Tongue (tissue), 2 donors: Measurements from ENCODE around the gene GRIN1. TPM values are rescaled to one million over a fixed set of nuclear protein-coding genes. Genes with fewer than 3 reads are reported as not detected.

Experiments
- DNase-seq: peaks from one replicate; pipeline ENCODE4 v3.0.0-alpha.2; 2015
- total RNA-seq: library from RNA; depleted of rRNA; stranded (reverse); fragments of >200 nt; gene quantifications from one replicate; pipeline ENCODE4 v1.2.3, GENCODE V29; 2014

Gene GRIN1
- total RNA-seq, 1 donor from 2014 or later = 1.1 TPM

DNA sequence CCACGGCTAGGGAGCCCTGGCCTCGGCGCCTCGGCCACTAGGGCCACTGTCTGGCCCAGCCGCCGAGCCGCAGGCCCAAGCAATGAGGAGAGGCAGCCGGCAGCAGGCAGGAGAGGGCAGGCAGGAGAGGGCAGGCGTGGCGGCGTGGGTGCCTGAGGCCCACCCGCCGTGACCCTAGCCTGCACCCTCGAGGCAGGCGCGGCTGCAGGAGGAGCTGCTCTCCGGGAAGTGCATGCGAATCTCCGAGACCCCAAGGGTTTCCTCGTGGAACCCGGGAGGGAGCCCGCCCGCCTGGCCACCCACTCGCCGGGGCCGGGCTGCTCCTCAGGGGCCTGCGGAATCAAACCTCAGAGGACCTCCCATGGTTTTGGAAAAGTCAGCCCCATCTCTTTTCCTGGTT lies 9.3 kb downstream of the GRIN1 start:
- DNase-seq = no peak

DNA sequence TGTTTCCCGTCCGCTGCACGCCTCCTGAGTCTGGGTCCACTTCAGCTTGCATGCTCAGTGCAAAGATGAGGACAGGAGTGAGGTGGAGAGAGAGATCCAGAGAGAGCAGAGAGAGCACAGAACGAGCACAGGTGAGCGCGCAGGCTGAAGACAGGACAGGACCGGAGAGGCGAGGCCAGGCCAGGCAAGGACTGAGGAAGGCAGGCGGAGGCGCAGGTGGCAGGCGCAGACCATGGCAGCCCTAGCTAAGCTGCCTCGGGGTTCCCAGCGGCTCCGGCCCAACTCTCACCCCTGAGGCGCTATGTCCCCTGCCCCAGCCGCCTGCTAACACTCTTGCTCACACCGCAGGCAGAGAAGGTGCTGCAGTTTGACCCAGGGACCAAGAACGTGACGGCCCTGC lies 9.7 kb downstream of the GRIN1 start:
- DNase-seq = no peak

DNA sequence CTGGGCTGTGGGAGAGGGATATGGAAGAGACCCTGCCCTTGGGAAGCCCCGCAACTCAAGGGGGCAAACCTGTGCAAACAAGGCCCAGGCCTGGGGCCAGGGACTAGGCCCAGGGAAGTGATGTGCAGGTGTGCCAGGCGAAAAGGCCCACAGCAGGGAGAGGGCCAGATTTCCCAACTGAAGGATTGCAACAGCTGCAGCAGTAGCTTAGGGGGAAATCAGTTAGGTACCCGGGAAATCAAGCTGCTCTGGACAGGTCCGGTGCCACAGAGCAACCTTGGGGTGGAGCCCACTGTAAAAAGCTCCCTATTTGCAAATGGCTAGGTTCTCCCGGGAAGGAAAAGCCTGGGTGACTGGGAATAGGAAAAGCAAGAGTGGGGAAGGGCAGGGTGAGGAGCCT lies 10.4 kb downstream of the GRIN1 start:
- no peak for DNase-seq

DNA sequence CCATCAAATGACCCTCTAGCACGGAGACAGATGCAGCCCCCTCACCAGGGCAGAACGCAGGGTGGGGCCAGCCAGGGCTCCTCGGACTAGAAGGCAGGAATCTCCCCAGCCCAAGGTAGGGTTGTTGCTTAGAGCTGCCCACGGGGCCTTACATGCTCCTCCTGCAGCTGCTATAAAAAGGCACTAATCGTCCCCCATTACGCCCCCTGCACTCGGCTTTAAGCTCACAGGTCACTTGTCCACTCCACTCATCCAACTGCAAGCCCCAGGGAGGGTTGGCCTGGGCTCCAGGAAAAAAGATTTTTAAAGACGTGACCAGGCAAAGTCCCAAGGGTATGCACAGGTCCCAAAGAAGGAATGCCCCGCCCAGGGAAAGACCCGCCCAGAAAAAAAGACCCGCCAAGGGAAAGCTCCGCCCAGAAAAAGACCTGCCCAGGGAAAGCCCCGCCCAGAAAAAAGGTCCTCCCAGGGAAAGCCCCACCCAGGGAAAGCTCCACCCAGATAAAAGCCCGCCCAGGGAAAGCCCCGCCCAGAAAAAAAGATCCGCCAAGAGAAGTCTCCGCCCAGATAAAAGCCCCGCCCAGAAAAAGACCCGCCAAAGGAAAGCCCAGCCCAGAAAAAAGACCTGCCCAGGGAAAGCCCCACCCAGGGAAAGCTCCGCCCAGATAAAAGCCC lies 11.1 kb downstream of the GRIN1 start:
- DNase-seq = no peak

DNA sequence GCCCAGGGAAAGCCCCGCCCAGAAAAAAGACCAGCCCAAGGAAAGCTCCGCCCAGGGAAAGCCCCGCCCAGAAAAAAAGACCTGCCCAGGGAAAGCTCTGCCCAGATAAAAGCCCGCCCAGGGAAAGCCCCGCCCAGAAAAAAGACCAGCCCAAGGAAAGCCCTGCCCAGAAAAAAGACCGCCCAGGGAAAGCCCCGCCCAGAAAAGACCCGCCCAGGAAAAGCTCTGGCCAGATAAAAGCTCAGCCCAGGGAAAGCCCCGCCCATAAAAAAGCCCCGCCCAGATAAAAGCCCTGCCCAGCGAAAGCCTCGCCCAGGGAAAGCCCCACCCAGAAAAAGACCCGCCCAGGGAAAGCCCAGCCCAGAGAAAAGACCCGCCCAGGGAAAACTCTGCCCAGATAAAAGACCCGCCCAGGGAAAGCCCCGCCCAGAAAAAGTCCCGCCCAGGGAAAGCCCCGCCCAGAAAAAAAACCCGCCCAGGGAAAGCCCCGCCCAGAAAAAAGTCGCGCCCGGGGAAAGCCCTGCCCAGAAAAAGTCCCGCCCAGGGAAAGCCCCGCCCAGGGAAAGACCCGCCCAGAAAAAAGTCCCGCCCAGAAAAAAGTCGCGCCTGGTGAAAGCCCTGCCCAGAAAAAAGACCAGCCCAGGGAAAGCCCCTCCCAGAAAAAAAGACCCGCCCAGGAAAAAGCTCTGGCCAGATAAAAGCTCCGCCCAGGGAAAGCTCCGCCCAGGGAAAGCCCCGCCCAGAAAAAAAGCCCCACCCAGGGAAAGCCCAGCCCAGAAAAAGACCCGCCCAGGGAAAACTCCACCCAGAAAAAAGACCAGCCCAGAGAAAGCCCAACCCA lies 11.9 kb downstream of the GRIN1 start:
- no peak for DNase-seq

DNA sequence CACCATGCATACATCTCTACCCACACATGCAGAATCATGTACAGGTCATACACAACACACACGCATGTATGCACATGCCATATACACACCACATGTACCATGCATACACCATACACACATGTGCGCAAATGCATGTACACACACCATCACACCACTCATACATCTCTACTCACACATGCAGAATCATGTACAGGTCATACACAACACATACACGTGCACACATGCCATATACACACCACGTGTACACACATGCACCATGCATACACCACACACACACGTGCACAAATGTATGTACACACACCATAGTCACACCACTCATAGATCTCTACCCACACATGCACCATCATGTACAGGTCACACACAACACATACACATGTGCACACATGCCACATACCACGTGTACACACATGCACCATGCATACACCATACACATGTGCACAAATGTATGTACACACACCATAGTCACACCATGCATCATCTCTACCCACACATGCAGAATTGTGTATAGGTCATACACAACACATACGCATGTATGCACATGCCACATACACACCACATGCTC lies 14.0 kb downstream of the GRIN1 start:
- DNase-seq = no peak

DNA sequence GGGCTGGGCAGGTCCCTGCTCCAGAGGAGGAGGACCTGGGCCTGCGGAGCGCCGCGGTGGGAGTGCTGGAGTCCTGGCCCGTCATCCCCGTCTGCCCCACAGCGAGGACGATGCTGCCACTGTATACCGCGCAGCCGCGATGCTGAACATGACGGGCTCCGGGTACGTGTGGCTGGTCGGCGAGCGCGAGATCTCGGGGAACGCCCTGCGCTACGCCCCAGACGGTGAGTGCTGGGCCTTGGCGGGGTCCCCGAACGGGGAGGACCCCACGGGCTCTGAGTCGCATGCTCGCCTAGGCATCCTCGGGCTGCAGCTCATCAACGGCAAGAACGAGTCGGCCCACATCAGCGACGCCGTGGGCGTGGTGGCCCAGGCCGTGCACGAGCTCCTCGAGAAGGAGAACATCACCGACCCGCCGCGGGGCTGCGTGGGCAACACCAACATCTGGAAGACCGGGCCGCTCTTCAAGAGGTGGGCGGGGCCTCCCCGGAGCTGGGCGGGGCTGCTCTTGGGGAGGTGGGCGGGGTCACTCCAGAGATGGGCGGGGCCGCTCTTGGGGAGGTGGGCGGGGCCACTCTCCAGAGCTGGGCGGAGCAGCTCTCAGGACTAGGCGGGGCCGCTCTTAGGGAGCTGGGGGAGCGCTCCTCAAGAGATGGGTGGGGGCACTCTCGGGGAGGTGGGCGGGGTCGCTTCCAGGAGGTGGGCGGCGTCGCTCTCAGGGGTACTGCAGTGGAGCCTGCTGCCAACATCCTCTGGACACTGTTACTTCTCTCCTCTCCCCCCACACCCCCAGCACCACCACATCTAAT lies 17.8 kb downstream of the GRIN1 start:
- DNase-seq = no peak

DNA sequence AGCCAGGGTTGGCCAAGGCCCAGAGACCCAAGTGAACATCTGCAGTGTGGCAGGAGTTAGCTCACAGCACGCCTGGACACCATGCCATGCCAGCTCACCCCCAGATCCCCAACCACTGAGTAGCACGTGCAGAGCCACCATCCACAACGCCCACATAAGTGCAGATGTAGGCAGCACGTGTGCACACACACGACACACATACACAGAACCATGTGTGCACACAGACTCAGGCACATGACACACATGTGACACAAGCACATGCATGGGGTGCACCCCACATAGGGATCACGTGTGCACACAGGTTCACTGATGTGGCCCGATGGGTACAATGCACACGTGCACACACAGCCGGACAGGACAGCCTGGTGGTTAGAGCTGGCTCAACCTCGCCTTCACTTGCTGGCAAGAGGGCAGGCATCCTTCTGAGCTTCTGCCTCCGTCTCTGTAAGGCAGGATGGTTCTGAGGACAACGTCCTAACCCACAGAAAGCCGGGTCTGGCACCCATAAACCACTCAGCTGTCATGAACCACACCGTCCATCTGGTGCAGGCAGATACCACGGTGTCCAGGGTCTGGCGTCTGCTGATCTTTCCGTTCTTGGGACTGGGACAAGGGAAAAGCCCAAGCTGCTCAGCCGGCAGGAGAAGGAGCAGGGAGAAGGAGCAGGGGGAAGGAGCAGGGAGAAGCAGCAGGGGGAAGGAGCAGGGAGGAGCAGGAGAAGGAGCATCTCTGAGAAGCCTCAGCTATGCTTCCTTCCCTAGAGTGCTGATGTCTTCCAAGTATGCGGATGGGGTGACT lies 18.9 kb downstream of the GRIN1 start:
- DNase-seq = no peak

DNA sequence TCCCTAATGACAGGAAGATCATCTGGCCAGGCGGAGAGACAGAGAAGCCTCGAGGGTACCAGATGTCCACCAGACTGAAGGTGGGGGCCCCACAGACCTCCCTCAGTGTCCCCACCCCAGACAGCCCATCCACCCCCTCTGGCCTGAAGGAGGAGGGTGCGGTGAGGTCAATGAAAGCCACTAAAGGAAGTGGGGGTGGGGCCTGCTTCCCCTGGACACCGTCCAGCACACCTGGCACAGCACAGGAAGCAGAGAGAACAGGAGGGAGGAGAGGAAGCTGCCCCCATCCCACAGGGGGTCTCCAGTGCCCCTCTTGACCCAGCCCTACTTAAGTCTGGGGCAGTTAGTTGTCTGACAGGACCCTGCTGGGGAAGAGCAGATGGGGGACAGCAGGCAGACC lies 19.7 kb downstream of the GRIN1 start:
- no peak for DNase-seq

DNA sequence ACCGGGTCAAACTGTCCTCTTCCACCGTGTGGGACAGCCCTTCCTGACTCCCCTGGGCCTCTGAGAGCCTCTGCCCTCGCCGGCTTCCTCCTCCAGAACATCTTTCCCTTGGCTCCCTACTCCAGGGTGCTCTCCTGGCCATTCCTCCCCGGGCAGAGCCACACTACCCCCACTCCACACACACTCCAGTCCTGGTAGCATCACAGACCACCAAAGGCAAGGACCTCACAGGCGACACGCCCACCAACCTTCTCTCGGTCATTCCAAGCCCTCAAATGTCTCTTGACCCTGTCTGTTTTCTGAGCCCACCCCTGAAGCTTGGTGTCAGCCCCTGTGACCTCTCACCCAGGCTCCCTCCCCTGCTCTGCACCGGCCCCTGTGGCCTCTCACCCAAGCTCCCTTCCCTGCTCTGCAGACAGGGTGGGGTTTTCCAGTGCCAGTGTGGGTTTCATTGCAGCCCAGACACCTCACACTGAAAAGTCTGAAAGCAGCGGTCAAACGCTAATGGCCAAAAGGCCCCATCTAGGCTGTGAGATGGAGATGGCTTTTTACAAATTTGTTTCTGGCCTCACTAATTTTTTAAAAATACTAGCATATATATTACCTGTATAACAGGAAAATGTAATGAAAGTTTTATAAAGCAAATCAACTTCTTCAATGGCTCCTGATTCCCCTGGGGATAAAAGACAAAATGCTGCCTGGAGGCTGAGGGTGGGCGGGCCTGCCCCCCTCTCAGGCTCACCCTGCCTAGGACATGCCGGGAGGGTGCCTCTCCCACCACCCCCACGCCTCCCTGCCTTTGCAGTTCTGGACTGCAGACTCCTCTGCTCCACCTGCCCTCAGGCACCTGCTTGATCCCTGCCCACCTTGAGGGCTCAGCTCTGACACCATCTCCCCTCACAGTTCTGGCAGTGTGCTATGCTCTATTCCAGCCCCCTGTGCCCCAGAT lies 20.4 kb downstream of the GRIN1 start:
- DNase-seq = no peak

DNA sequence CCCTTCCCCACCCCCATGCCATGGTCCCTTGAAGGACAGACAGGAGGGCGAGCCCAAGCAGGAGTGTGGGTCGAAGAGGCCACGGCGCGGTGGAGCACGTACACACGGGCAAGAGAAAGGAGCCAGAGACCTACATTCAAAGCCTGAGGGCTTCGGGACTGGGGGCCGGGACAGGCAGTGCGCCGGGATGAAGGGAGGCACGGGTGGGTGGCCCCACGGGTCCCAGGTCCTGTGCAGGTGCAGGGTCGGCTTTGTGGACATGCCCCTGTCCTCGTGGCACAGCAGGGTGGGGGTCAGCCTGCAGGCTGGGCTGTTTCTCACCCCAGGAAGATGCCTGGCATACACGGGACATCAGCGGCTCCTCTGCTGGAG lies 21.1 kb downstream of the GRIN1 start:
- DNase-seq = no peak

DNA sequence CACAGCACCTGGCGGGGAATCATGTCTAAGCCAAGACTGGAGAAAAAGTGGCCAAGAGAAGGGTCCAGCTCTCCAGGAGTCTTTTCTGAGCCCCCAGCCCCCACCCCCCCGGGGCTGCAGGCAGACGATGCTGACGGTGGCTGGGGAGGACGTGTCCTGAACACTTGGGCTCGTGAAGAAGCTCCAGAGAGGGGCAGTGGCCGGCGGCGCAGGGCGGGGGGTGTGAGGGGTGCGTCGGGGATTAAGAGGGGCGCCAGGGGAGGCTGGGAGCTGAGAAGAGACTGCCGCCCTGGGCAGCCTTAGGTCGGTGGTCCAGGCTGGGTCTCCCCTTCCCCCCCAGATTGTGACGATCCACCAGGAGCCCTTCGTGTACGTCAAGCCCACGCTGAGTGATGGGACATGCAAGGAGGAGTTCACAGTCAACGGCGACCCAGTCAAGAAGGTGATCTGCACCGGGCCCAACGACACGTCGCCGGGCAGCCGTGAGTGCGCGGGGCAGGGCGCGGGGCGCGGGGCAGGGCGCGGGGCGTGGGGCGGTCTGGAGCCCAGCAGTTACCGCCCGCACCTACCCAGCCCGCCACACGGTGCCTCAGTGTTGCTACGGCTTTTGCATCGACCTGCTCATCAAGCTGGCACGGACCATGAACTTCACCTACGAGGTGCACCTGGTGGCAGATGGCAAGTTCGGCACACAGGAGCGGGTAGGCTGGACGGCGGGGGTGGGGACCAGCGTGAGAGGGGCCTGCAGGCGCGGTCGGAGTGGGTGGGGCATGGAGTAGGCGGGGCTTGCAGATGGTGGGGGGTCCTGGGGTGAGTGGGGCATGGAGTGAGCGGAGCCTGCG lies 22.0 kb downstream of the GRIN1 start:
- no peak for DNase-seq

DNA sequence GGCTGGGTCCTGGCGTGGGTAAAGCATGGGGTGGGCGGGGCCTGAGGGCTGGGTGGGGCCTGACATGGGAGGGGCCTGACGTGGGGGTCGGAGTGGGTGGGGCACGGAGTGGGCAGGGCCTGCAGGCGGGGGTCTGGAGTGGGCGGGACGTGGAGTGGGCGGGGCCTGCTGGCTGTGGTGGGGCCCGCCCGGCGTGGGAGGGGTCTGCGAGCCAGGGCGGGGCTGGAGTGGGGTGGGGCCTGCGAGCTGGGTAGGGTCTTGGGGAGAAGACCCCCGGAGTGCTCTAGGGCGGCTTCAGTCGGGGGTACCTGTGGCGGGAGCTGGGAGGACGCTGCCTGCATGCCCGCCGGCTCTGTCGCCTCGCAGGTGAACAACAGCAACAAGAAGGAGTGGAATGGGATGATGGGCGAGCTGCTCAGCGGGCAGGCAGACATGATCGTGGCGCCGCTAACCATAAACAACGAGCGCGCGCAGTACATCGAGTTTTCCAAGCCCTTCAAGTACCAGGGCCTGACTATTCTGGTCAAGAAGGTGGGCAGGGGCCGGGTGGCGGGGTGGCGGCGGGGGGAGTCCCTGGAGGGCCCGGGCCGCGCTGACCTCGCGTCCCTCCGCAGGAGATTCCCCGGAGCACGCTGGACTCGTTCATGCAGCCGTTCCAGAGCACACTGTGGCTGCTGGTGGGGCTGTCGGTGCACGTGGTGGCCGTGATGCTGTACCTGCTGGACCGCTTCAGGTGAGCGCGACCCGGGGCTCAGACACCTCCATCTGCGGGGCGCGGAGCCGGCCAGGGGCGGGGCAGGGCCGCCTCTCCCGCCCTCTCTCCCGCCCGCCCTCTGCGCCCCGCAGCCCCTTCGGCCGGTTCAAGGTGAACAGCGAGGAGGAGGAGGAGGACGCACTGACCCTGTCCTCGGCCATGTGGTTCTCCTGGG lies 22.9 kb downstream of the GRIN1 start:
- DNase-seq = no peak

DNA sequence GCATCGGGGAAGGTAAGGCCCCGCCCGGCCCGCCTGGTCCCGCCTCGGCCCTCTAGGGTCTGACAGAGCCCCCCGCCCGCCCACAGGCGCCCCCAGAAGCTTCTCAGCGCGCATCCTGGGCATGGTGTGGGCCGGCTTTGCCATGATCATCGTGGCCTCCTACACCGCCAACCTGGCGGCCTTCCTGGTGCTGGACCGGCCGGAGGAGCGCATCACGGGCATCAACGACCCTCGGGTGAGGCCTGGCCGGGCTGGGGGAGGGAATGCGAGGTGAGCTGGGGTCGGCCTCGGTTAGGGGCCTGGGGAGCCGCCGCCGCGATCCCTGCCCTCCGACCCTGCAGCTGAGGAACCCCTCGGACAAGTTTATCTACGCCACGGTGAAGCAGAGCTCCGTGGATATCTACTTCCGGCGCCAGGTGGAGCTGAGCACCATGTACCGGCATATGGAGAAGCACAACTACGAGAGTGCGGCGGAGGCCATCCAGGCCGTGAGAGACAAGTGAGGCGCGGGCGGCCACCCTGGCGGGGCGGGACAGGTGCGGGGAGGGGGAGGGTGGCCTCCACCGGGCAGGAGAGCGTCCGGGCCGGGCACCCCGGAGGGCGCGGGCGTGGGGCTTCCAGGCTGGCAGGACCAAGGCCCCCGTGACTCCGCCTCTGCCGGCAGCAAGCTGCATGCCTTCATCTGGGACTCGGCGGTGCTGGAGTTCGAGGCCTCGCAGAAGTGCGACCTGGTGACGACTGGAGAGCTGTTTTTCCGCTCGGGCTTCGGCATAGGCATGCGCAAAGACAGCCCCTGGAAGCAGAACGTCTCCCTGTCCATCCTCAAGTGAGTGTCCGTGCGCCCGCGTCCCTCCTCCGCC lies 23.8 kb downstream of the GRIN1 start:
- no peak for DNase-seq

DNA sequence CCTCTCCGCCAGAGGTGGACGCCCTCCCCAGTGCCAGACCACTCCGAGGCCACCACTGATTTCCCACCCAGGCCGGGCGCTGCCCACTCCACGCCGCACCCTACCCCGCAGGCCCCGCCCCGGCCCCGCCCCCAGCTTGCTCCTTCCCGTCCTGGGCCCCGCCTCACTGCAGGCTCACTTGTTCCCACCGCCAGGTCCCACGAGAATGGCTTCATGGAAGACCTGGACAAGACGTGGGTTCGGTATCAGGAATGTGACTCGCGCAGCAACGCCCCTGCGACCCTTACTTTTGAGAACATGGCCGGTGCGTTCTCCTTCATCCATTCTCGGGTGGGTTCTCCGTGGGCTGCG lies 24.4 kb downstream of the GRIN1 start:
- DNase-seq = no peak

DNA sequence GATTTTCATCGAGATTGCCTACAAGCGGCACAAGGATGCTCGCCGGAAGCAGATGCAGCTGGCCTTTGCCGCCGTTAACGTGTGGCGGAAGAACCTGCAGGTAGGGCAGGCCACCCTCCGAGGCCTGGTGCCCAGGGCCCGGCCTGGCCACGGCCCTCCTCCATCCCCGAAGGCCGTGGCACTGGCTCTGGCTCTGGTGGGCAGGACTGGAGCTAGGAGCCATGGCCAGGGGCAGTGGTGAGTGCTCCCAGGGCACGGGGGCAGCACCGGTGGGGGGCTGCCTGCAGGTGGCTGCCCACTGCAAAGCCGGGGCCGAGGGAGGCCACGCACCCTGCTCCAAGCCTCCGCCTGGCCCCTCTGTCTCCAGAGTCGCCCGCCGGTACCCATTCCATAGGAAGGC lies 24.9 kb downstream of the GRIN1 start:
- no peak for DNase-seq

DNA sequence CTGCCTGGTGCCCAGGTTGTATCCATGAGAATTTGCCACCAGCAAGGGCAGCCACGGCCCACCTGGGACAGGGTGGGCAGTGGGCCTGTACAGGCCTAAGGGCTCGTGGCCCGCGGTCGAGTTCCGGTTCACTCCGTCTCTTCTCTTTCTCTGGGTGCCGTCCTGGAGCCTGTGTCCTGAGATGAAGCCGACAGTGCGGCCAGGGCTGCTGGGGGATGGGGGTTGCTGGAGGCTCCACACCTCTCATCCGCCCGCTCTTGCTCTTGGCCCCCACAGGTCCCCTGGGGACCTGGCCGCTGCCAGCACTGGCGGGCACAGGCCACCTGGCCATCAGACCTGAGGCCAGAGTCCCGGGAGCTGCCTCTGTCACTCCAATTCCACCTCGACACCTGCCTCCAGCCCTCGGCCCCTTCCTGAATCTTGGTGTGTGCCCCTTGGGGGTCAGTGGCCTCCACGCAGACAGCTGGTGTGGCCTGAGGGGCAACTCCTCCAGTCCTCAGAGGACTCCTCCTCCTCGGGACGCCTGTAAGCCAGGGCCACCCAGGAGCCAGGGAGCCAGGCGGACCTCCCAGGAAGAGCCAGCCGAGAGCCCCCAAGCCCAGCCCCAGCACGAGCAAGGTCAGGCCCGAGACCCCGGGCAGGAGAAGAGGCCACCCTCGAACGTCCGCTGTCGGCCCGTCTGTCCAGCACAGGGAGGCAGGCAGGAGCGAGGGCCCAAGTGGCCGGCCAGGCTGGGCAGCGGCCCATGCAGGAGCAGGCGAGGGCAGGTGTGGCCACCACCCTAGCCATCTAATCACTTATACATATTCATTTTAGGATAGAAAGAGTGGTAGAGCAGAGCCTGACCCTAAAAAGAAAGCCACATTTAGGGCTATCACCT lies 25.7 kb downstream of the GRIN1 start:
- DNase-seq = no peak
